Bronchial epithelial cell (primary cell): ENCODE results near the gene HSP90B1. TPM values are rescaled to one million over a fixed set of nuclear protein-coding genes. Genes with fewer than 3 reads are reported as not detected.

Source experiments
- DNase-seq: peaks from one replicate; pipeline ENCODE4 v3.0.0-alpha.2; 2010; ENCODE audit warnings: low read depth
- FAIRE-seq: peaks from 2 replicates; lab custom pipeline; 2011; peaks lifted over from hg19 to GRCh38; lab: Jason Lieb, UNC
- H3K27me3 ChIP-seq: 2 replicates; pipeline ENCODE4 v1.5.1; 2011; ENCODE audit warnings: low read length; ENCODE audit not compliant: control insufficient read depth, insufficient read depth
- H3K36me3 ChIP-seq: 2 replicates; pipeline ENCODE4 v1.5.1; 2011; ENCODE audit warnings: low read length; ENCODE audit not compliant: control insufficient read depth, insufficient read depth
- H3K4me3 ChIP-seq: 2 replicates; pipeline ENCODE4 v1.5.1; 2011; ENCODE audit warnings: mild to moderate bottlenecking, low read depth, low read length, control low read depth
- CTCF ChIP-seq: IDR thresholded peaks from 2 replicates; pipeline ENCODE4 v1.5.1; 2011; ENCODE audit warnings: mild to moderate bottlenecking, moderate library complexity, low read length, control low read depth, inconsistent platforms; ENCODE audit not compliant: insufficient read depth, severe bottlenecking
- total RNA-seq: library from RNA; depleted of rRNA; stranded (reverse); fragments of >200 nt; gene quantifications from 2 replicates; pipeline ENCODE4 v1.2.1, GENCODE V29; 2014

The HSP90B1 gene
- total RNA-seq, 1 donor from 2014 or later: 677 TPM

- no peak overlapping the region for H3K4me3 ChIP-seq
- no peak for TF ChIP-seq CTCF
- DNase-seq (no peak), FAIRE-seq (no peak)
- H3K36me3 ChIP-seq: no peaks in the 10 kb centered on the region
- H3K27me3 ChIP-seq: no peaks in the 10 kb centered on the region
These were observed 43.9 kb upstream of the HSP90B1 start for GRCh38 chr12:103886195-103886797.

- Histone ChIP-seq H3K4me3 (no peak overlapping the region), H3K36me3 (no peaks in the 10 kb centered on the region), H3K27me3 (no peaks in the 10 kb centered on the region)
- TF ChIP-seq CTCF: no peak
- DNase-seq (no peak), FAIRE-seq (no peak)
These were observed 42.5 kb upstream of the HSP90B1 start for GRCh38 chr12:103887738-103888137.

- H3K36me3 ChIP-seq: no peaks in the 10 kb centered on the region
- FAIRE-seq (no peak), DNase-seq (no peak)
- no peak for TF ChIP-seq CTCF
- H3K27me3 ChIP-seq: peaks cover 3% of the 10 kb centered on the region
- no peak overlapping the region for H3K4me3 ChIP-seq
These were observed 32.9 kb upstream of the HSP90B1 start for GRCh38 chr12:103897316-103897715.

GRCh38 chr12:103901518-103902173 is 28.6 kb upstream of the HSP90B1 start:
- DNase-seq: no peak
- H3K27me3 ChIP-seq: peaks cover 3% of the 10 kb centered on the region
- H3K4me3 ChIP-seq: no peak overlapping the region
- FAIRE-seq: peak; percentile 70
- no peak for TF ChIP-seq CTCF
- H3K36me3 ChIP-seq: no peaks in the 10 kb centered on the region

GRCh38 chr12:103903993-103904392 is 26.2 kb upstream of the HSP90B1 start:
- no peak overlapping the region for H3K4me3 ChIP-seq
- no peaks in the 10 kb centered on the region for H3K36me3 ChIP-seq
- DNase-seq (no peak), FAIRE-seq (no peak)
- no peak for TF ChIP-seq CTCF
- peaks cover 3% of the 10 kb centered on the region for H3K27me3 ChIP-seq
